A549 (cell line): ENCODE measurements around the gene DSCAM. TPM values are rescaled to one million over a fixed set of nuclear protein-coding genes. Genes with fewer than 3 reads are reported as not detected.

Experiments used
- ATAC-seq, 2 experiments: fragments of 200-7000 bp in 1 of 2; fragments of >200 bp in 1 of 2; cut with Nextera tagmentation in 1 of 2; cut with Tn5 transposase in 1 of 2; 3 replicates each; pipeline versions ENCODE4 v1.8.0 to v1.9.1; 2018 to 2020; ENCODE audit warnings: mild to moderate bottlenecking in 1 of 2, moderate library complexity in 1 of 2
- CTCF ChIA-PET: fragments of 300-600 bp; sonication (Branson Sonifier 250); formaldehyde crosslinking; extraction: SDS; loops from one replicate; lab custom pipeline; 2021; ENCODE audit warnings: antibody characterized with exemption, inconsistent platforms; lab: Yijun Ruan, JAX
- POLR2A ChIA-PET: fragments of 350-600 bp; formaldehyde crosslinking; extraction: SDS; loops from one replicate; lab custom pipeline; 2021; ENCODE audit warnings: antibody characterized with exemption, inconsistent platforms; lab: Yijun Ruan, JAX
- DNase-seq, 2 experiments: peaks; one replicate each; pipeline versions ENCODE4 v3.0.0 to v3.0.0-alpha.2; 2011 to 2016; ENCODE audit warnings: low read depth in 1 of 2, low spot score in 1 of 2
- FAIRE-seq: peaks from 2 replicates; lab custom pipeline; 2011; peaks lifted over from hg19 to GRCh38; lab: Jason Lieb, UNC
- H3K27ac ChIP-seq, 2 experiments: fragments of >200 bp; sonication (Bioruptor Twin); formaldehyde crosslinking; 3 replicates each; pipeline ENCODE4 v1.5.1; 2016 to 2017
- H3K4me1 ChIP-seq: fragments of >200 bp; sonication (Bioruptor Twin); formaldehyde crosslinking; 3 replicates; pipeline ENCODE4 v1.6.1; 2016
- H3K4me2 ChIP-seq: fragments of >200 bp; sonication (Bioruptor Twin); formaldehyde crosslinking; 3 replicates; pipeline ENCODE4 v1.6.1; 2016
- H3K4me3 ChIP-seq: fragments of >200 bp; sonication (Bioruptor Twin); formaldehyde crosslinking; 3 replicates; pipeline ENCODE4 v1.5.1; 2016
- H3K9me3 ChIP-seq: fragments of >200 bp; sonication (Bioruptor Twin); formaldehyde crosslinking; 3 replicates; pipeline ENCODE4 v1.6.1; 2016
- ATOH8 ChIP-seq: fragments of 250-450 bp; sonication (Bioruptor Pico); IDR thresholded peaks from 2 replicates; pipeline ENCODE4 v1.5.0; 2020; ENCODE audit warnings: low read depth, mild to moderate bottlenecking, moderate library complexity
- BCL3 ChIP-seq: fragments of >200 bp; sonication (Bioruptor Twin); formaldehyde crosslinking; IDR thresholded peaks from 3 replicates; pipeline ENCODE4 v1.6.1; 2016
- CBX8 ChIP-seq: fragments of 200-600 bp; sonication (generic); IDR thresholded peaks from 2 replicates; pipeline ENCODE4 v1.6.1; 2016
- EHF ChIP-seq: fragments of 250-450 bp; sonication (Bioruptor Pico); IDR thresholded peaks from 2 replicates; pipeline ENCODE4 v1.5.0; 2020; ENCODE audit warnings: mild to moderate bottlenecking
- EHMT2 ChIP-seq: fragments of 200-600 bp; sonication (generic); IDR thresholded peaks from 2 replicates; pipeline ENCODE4 v1.6.1; 2016; ENCODE audit warnings: antibody characterized with exemption, low read depth, mild to moderate bottlenecking, moderate library complexity
- FOSL2 ChIP-seq, 2 experiments: fragments of 450-650 bp in 1 of 2; fragments of >200 bp in 1 of 2; sonication (Bioruptor Twin) in 1 of 2; formaldehyde crosslinking; IDR thresholded peaks; 2 replicates each; pipeline versions ENCODE4 v1.5.0 to v1.6.1; 2016 to 2020; ENCODE audit warnings: mild to moderate bottlenecking in 1 of 2, moderate library complexity in 1 of 2
- FOXS1 ChIP-seq: fragments of 250-450 bp; sonication (Bioruptor Pico); IDR thresholded peaks from 2 replicates; pipeline ENCODE4 v1.5.0; 2020; ENCODE audit warnings: mild to moderate bottlenecking, moderate library complexity
- HES2 ChIP-seq: fragments of >200 bp; sonication (Bioruptor Twin); formaldehyde crosslinking; IDR thresholded peaks from 2 replicates; pipeline ENCODE4 v1.6.1; 2016
- HOXA7 ChIP-seq: fragments of 250-450 bp; sonication (Bioruptor Pico); IDR thresholded peaks from 2 replicates; pipeline ENCODE4 v1.5.0; 2020; ENCODE audit warnings: mild to moderate bottlenecking, moderate library complexity
- JUN ChIP-seq, 2 experiments: fragments of >200 bp; sonication (Bioruptor Twin); formaldehyde crosslinking; IDR thresholded peaks; 2 replicates in 1 of 2; 3 replicates in 1 of 2; pipeline ENCODE4 v1.6.1; 2016 to 2017
- NFE2L2 ChIP-seq: fragments of 150-350 bp; conservative IDR thresholded peaks from 2 replicates; pipeline ENCODE4 v1.6.1; 2014; ENCODE audit warnings: low read length
- NR3C1 ChIP-seq: fragments of >200 bp; sonication (Bioruptor Twin); formaldehyde crosslinking; IDR thresholded peaks from 3 replicates; pipeline ENCODE4 v1.6.1; 2017
- PHF8 ChIP-seq: fragments of 200-600 bp; sonication (generic); IDR thresholded peaks from 2 replicates; pipeline ENCODE4 v1.6.1; 2016; ENCODE audit warnings: low read depth, mild to moderate bottlenecking, antibody characterized with exemption, moderate library complexity, borderline replicate concordance
- POLR2AphosphoS2 ChIP-seq: conservative IDR thresholded peaks from 2 replicates; pipeline ENCODE4 v1.6.1; 2012; ENCODE audit warnings: low read length, improper control_type of control experiment, inconsistent platforms
- RARB ChIP-seq: fragments of 250-450 bp; sonication (Bioruptor Pico); IDR thresholded peaks from 2 replicates; pipeline ENCODE4 v1.8.0; 2021; ENCODE audit warnings: mild to moderate bottlenecking, moderate library complexity
- RCOR1 ChIP-seq: fragments of 150-350 bp; IDR thresholded peaks from 2 replicates; pipeline ENCODE4 v1.6.1; 2014; ENCODE audit warnings: antibody characterized with exemption, low read length, low read depth
- RNF2 ChIP-seq: fragments of 200-600 bp; sonication (generic); IDR thresholded peaks from 2 replicates; pipeline ENCODE4 v1.6.1; 2016; ENCODE audit warnings: low read depth, mild to moderate bottlenecking, antibody characterized with exemption, moderate library complexity, borderline replicate concordance
- SMC3 ChIP-seq: fragments of >200 bp; sonication (Bioruptor Twin); formaldehyde crosslinking; IDR thresholded peaks from 3 replicates; pipeline ENCODE4 v1.6.1; 2018; ENCODE audit warnings: inconsistent platforms
- TFCP2L1 ChIP-seq: fragments of 250-450 bp; sonication (Bioruptor Pico); IDR thresholded peaks from 2 replicates; pipeline ENCODE4 v1.5.0; 2021; ENCODE audit warnings: mild to moderate bottlenecking
- WGBS: methylation state at CpG from one replicate; pipeline ENCODE4 v1.1.6; 2017; ENCODE audit errors: missing lambda C conversion rate; 5-methylcytosine and 5-hydroxymethylcytosine counted together
- polyA plus RNA-seq, 4 experiments: library from polyadenylated mRNA; depleted of rRNA in 3 of 4; stranded (reverse); fragments of >200 nt; fragmentation: RNase III in 1 of 4; extraction: RNeasy Plus Mini Kit Qiagen cat#74134 plus additional on column Dnase treatment in 1 of 4; gene quantifications; 2 replicates in 3 of 4; 3 replicates in 1 of 4; pipeline ENCODE4 v1.2.3, GENCODE V29; 2011 to 2017

DSCAM gene
- polyA plus RNA-seq, 2 of the 4 experiments (the other 2 are of a cell fraction), result not detected

GRCh38 chr21:40047993-40048730 is 798.8 kb downstream of the DSCAM start:
- POLR2A ChIA-PET, result no interaction called here
- Histone ChIP-seq H3K4me2 (no peak overlapping the region), H3K4me3 (no peak overlapping the region), H3K4me1 (no peaks in the 10 kb centered on the region), H3K27ac (no peak overlapping the region), H3K9me3 (no peaks in the 10 kb centered on the region)
- WGBS, result 1% methylated on average over 5 of the region's 5 CpGs
- TF ChIP-seq NR3C1 (no peak), EHF (CRISPR knock-in tag) (no peak), TFCP2L1 (CRISPR knock-in tag) (no peak), JUN (IDR thresholded peaks at IDR 0.05) (no peak), ATOH8 (CRISPR knock-in tag) (no peak), BCL3 (no peak), HES2 (no peak), RARB (CRISPR knock-in tag) (no peak), PHF8 (no peak), SMC3 (no peak)
- CTCF ChIA-PET, result interaction anchor here (1.0 kb wide), 1 partner anchor 179 kb away, joined by 3 read pairs; no protein-coding TSS in a partner anchor
- no peak for ATAC-seq
- FAIRE-seq, result no peak
- DNase-seq, result no peak

GRCh38 chr21:40047211-40047610 is 799.7 kb downstream of the DSCAM start:
- no peak for DNase-seq
- TF ChIP-seq HOXA7 (CRISPR knock-in tag) (no peak), RNF2 (no peak), FOXS1 (CRISPR knock-in tag) (no peak), RARB (CRISPR knock-in tag) (no peak), CBX8 (no peak), FOSL2 (IDR thresholded peaks at IDR 0.05) (no peak), FOSL2 (CRISPR knock-in tag; IDR thresholded peaks at IDR 0.05) (no peak), RCOR1 (no peak), NFE2L2 (no peak)
- Histone ChIP-seq H3K27ac (no peak overlapping the region), H3K4me3 (no peak overlapping the region), H3K9me3 (no peaks in the 10 kb centered on the region), H3K4me1 (no peaks in the 10 kb centered on the region), H3K4me2 (no peak overlapping the region)
- no peak for FAIRE-seq
- CTCF ChIA-PET, result interaction anchor here (1.0 kb wide), 1 partner anchor 178 kb away, joined by 3 read pairs; no protein-coding TSS in a partner anchor
- 4% methylated on average over 2 of the region's 2 CpGs for WGBS
- POLR2A ChIA-PET, result no interaction called here
- no peak for ATAC-seq

- no peak for ATAC-seq
- CTCF ChIA-PET, result no interaction called here
- WGBS, result 72% methylated on average over 7 of the region's 12 CpGs
- no peak overlapping the region for H3K27ac ChIP-seq
- H3K9me3 ChIP-seq, result no peaks in the 10 kb centered on the region
- no peak overlapping the region for H3K4me2 ChIP-seq
- H3K4me3 ChIP-seq, result no peak overlapping the region
- TF ChIP-seq POLR2AphosphoS2 (no peak), SMC3 (no peak), EHMT2 (no peak), NFE2L2 (no peak), HES2 (no peak)
- POLR2A ChIA-PET, result no interaction called here
- no peaks in the 10 kb centered on the region for H3K4me1 ChIP-seq
- FAIRE-seq, result no peak
- no peak for DNase-seq
Observed at GRCh38 chr21:40043866-40044265, 803.1 kb downstream of the DSCAM start.
